Hepatocyte (in vitro differentiated cells): ENCODE measurements around the gene SNAP25. TPM values are rescaled to one million over a fixed set of nuclear protein-coding genes. Genes with fewer than 3 reads are reported as not detected.

Source experiments
- DNase-seq: peaks from one replicate; pipeline ENCODE4 v3.0.0-alpha.2; 2016; ENCODE audit warnings: low spot score
- H2AFZ ChIP-seq: fragments of 200-600 bp; sonication (generic); 2 replicates; pipeline ENCODE4 v1.6.0; 2016; ENCODE audit warnings: antibody characterized with exemption, mild to moderate bottlenecking
- H3K27ac ChIP-seq: fragments of 200-600 bp; sonication (generic); 2 replicates; pipeline ENCODE4 v1.5.1; 2016; ENCODE audit warnings: mild to moderate bottlenecking
- H3K27me3 ChIP-seq: fragments of 200-600 bp; sonication (generic); 2 replicates; pipeline ENCODE4 v1.6.1; 2016
- H3K36me3 ChIP-seq: fragments of 200-600 bp; sonication (generic); replicated peaks from 2 replicates; pipeline ENCODE4 v1.5.1; 2016; ENCODE audit warnings: low read depth; ENCODE audit not compliant: insufficient read depth
- H3K4me1 ChIP-seq: fragments of 200-600 bp; sonication (generic); 2 replicates; pipeline ENCODE4 v1.5.1; 2016; ENCODE audit warnings: mild to moderate bottlenecking, moderate library complexity; ENCODE audit not compliant: insufficient read depth
- H3K4me2 ChIP-seq: fragments of 200-600 bp; sonication (generic); 2 replicates; pipeline ENCODE4 v1.6.0; 2016
- H3K4me3 ChIP-seq: fragments of 200-600 bp; sonication (generic); 2 replicates; pipeline ENCODE4 v1.5.1; 2016; ENCODE audit warnings: mild to moderate bottlenecking
- H3K79me2 ChIP-seq: fragments of 200-600 bp; sonication (generic); 2 replicates; pipeline ENCODE4 v1.6.0; 2017; ENCODE audit warnings: mild to moderate bottlenecking
- H3K9me2 ChIP-seq: fragments of 200-600 bp; sonication (generic); replicated peaks from 2 replicates; pipeline ENCODE4 v1.6.0; 2017; ENCODE audit warnings: mild to moderate bottlenecking; ENCODE audit not compliant: insufficient read depth
- H3K9me3 ChIP-seq: fragments of 200-600 bp; sonication (generic); 2 replicates; pipeline ENCODE4 v1.5.1; 2016; ENCODE audit warnings: low read depth, mild to moderate bottlenecking
- H4K20me1 ChIP-seq: fragments of 200-600 bp; sonication (generic); 2 replicates; pipeline ENCODE4 v1.6.0; 2016; ENCODE audit warnings: mild to moderate bottlenecking; ENCODE audit not compliant: insufficient read depth, poor library complexity, severe bottlenecking
- CTCF ChIP-seq: fragments of 200-600 bp; sonication (generic); IDR thresholded peaks from 2 replicates; pipeline ENCODE4 v1.5.1; 2016; ENCODE audit warnings: antibody characterized with exemption, mild to moderate bottlenecking; ENCODE audit not compliant: poor library complexity
- EZH2 ChIP-seq: fragments of 200-600 bp; sonication (generic); IDR thresholded peaks from 2 replicates; pipeline ENCODE4 v1.6.1; 2016; ENCODE audit warnings: antibody characterized with exemption, mild to moderate bottlenecking, borderline replicate concordance
- EZH2phosphoT487 ChIP-seq: fragments of 200-600 bp; sonication (generic); IDR thresholded peaks from one replicate; pipeline ENCODE4 v1.6.1; 2018; ENCODE audit warnings: antibody characterized with exemption, mild to moderate bottlenecking, low read depth, moderate library complexity; ENCODE audit not compliant: unreplicated experiment, severe bottlenecking
- WGBS: methylation state at CpG from one replicate; pipeline ENCODE4 v1.1.6; 2016; ENCODE audit warnings: low lambda C conversion rate; ENCODE audit errors: missing lambda C conversion rate; 5-methylcytosine and 5-hydroxymethylcytosine counted together
- polyA plus RNA-seq: library from polyadenylated mRNA; unstranded; fragments of >200 nt; fragmentation: Nextera tagmentation; extraction: Ambion mirVana; gene quantifications from 2 replicates; pipeline ENCODE4 v1.2.1, GENCODE V29; 2016
- total RNA-seq: library from RNA; depleted of rRNA; stranded (reverse); fragments of >200 nt; gene quantifications from 2 replicates; pipeline ENCODE4 v1.2.3, GENCODE V29; 2014

Gene SNAP25
- total and polyA plus RNA-seq, 2 experiments from 2014 or later = 3.7 to 5.2 TPM

- H3K4me2 ChIP-seq = no peak overlapping the region
- no peaks in the 10 kb centered on the region for H3K9me2 ChIP-seq
- no peak overlapping the region for H3K27ac ChIP-seq
- DNase-seq = peak; percentile 8
- no peak overlapping the region for H3K4me3 ChIP-seq
- no peaks in the 10 kb centered on the region for H4K20me1 ChIP-seq
- H3K27me3 ChIP-seq = no peaks in the 10 kb centered on the region
- H3K9me3 ChIP-seq = no peaks in the 10 kb centered on the region
- H3K4me1 ChIP-seq = no peaks in the 10 kb centered on the region
- no peak for TF ChIP-seq CTCF
- no peak for TF ChIP-seq EZH2
- no peak for TF ChIP-seq EZH2phosphoT487
- no peak overlapping the region for H2AFZ ChIP-seq
- no peaks in the 10 kb centered on the region for H3K36me3 ChIP-seq
- WGBS = 59% methylated on average over 7 of the region's 7 CpGs
- H3K79me2 ChIP-seq = no peaks in the 10 kb centered on the region
These were observed 44.9 kb downstream of the SNAP25 start for GRCh38 chr20:10263385-10264165.

- DNase-seq = no peak
- Histone ChIP-seq H3K4me1 (no peaks in the 10 kb centered on the region), H4K20me1 (no peaks in the 10 kb centered on the region), H3K9me2 (no peaks in the 10 kb centered on the region), H3K27me3 (no peaks in the 10 kb centered on the region), H3K36me3 (no peaks in the 10 kb centered on the region), H3K27ac (no peak overlapping the region), H3K9me3 (no peaks in the 10 kb centered on the region), H3K4me3 (no peak overlapping the region), H3K4me2 (no peak overlapping the region), H3K79me2 (no peaks in the 10 kb centered on the region), H2AFZ (no peak overlapping the region)
- 83% methylated on average over 2 of the region's 2 CpGs for WGBS
- no peak for TF ChIP-seq CTCF
- TF ChIP-seq EZH2phosphoT487 = no peak
- no peak for TF ChIP-seq EZH2
These were observed 45.5 kb downstream of the SNAP25 start for GRCh38 chr20:10264166-10264558.

- Histone ChIP-seq H3K27me3 (no peaks in the 10 kb centered on the region), H3K4me2 (no peak overlapping the region), H3K27ac (no peak overlapping the region), H3K9me3 (no peaks in the 10 kb centered on the region), H4K20me1 (no peaks in the 10 kb centered on the region), H2AFZ (no peak overlapping the region), H3K4me1 (no peaks in the 10 kb centered on the region), H3K79me2 (no peaks in the 10 kb centered on the region), H3K4me3 (no peak overlapping the region), H3K36me3 (no peaks in the 10 kb centered on the region), H3K9me2 (no peaks in the 10 kb centered on the region)
- TF ChIP-seq EZH2phosphoT487 (no peak), CTCF (no peak), EZH2 (no peak)
- DNase-seq = no peak
- 54% methylated on average over 3 of the region's 3 CpGs for WGBS
These were observed 50.0 kb downstream of the SNAP25 start for GRCh38 chr20:10268636-10269035.
